ENCODE results near the gene DRD3.

DRD3 gene

DNA sequence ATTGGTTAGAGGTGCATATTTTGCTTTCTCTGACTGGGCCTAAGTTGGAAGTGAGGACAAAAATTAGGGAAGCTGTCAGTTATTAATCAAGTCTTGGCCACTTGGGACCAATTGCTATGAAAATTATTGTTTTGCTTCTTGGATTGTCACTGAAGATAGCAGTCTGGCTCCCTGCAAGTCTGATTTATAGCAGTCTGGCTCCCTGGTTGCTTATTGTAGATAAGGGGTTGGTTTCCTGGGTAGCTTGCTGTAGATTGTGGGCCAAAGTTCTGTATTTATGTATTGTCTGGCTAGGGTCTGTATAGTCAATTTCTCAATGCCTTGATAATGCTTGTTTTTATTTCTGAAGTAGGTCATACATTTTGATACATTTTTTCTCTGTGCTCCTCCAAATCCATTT lies 13.3 kb upstream of the DRD3 start (continued):
- TF ChIP-seq, protein P1, sequence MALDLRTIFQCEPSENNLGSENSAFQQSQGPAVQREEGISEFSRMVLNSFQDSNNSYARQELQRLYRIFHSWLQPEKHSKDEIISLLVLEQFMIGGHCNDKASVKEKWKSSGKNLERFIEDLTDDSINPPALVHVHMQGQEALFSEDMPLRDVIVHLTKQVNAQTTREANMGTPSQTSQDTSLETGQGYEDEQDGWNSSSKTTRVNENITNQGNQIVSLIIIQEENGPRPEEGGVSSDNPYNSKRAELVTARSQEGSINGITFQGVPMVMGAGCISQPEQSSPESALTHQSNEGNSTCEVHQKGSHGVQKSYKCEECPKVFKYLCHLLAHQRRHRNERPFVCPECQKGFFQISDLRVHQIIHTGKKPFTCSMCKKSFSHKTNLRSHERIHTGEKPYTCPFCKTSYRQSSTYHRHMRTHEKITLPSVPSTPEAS (tag by site-specific recombination; IDR thresholded peaks at IDR 0.05) = no peak

DNA sequence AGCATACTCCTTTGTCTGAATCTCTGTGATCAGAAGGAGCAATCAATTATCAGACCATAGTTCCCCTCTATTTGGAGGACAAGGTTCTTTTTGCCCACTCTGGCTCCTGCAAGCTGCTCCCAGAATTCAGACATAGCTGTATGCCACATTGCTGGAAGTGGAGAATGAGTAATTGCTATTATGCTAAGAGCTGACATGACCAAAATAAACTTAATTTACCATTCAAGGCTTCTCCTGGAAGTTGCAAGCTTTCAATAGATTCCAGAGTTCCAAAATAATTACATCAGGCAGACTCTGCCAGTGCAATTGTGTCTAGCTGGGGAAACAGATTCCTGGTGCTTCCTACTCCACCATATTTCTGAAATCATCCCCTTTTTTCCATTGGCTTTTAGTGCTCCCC lies 7.6 kb upstream of the DRD3 start:
- ChIA-PET CTCF (no interaction called here), POLR2A (no interaction called here)
- Histone ChIP-seq H3K4me1 (ENCODE audit: control insufficient read depth, insufficient read depth, low read length) (no peaks in the 10 kb centered on the region), H3K4me3 (ENCODE audit: low read depth, low read length) (no peak overlapping the region), H3K9me3 (ENCODE audit: control insufficient read depth, insufficient read depth, low read depth, low read length) (no peaks in the 10 kb centered on the region), H3K36me3 (ENCODE audit: control insufficient read depth in 2 of 2, insufficient read depth in 1 of 2, low read length in 2 of 2) (no peaks in the 10 kb centered on the region), H3K27ac (ENCODE audit: extremely low read depth, low read depth, low read length) (no peak overlapping the region)
- TF ChIP-seq, protein P2, sequence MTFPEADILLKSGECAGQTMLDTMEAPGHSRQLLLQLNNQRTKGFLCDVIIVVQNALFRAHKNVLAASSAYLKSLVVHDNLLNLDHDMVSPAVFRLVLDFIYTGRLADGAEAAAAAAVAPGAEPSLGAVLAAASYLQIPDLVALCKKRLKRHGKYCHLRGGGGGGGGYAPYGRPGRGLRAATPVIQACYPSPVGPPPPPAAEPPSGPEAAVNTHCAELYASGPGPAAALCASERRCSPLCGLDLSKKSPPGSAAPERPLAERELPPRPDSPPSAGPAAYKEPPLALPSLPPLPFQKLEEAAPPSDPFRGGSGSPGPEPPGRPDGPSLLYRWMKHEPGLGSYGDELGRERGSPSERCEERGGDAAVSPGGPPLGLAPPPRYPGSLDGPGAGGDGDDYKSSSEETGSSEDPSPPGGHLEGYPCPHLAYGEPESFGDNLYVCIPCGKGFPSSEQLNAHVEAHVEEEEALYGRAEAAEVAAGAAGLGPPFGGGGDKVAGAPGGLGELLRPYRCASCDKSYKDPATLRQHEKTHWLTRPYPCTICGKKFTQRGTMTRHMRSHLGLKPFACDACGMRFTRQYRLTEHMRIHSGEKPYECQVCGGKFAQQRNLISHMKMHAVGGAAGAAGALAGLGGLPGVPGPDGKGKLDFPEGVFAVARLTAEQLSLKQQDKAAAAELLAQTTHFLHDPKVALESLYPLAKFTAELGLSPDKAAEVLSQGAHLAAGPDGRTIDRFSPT (tag by site-specific recombination; IDR thresholded peaks at IDR 0.05) = no peak
- TF ChIP-seq, protein P3, sequence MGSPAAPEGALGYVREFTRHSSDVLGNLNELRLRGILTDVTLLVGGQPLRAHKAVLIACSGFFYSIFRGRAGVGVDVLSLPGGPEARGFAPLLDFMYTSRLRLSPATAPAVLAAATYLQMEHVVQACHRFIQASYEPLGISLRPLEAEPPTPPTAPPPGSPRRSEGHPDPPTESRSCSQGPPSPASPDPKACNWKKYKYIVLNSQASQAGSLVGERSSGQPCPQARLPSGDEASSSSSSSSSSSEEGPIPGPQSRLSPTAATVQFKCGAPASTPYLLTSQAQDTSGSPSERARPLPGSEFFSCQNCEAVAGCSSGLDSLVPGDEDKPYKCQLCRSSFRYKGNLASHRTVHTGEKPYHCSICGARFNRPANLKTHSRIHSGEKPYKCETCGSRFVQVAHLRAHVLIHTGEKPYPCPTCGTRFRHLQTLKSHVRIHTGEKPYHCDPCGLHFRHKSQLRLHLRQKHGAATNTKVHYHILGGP (tag by site-specific recombination; IDR thresholded peaks at IDR 0.05) = no peak
- TF ChIP-seq ZNF184 (tag by site-specific recombination; IDR thresholded peaks at IDR 0.05) (no peak), ZNF670 (tag by site-specific recombination; IDR thresholded peaks at IDR 0.05; ENCODE audit: low read depth) (no peak), ZBTB17 (tag by site-specific recombination; IDR thresholded peaks at IDR 0.05) (no peak), PRDM1 (tag by site-specific recombination; IDR thresholded peaks at IDR 0.05) (no peak)
- TF ChIP-seq, protein P4, sequence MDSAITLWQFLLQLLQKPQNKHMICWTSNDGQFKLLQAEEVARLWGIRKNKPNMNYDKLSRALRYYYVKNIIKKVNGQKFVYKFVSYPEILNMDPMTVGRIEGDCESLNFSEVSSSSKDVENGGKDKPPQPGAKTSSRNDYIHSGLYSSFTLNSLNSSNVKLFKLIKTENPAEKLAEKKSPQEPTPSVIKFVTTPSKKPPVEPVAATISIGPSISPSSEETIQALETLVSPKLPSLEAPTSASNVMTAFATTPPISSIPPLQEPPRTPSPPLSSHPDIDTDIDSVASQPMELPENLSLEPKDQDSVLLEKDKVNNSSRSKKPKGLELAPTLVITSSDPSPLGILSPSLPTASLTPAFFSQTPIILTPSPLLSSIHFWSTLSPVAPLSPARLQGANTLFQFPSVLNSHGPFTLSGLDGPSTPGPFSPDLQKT (IDR thresholded peaks at IDR 0.05; ENCODE audit: borderline replicate concordance, low read depth, low read length) = no peak
- TF ChIP-seq, protein P5, sequence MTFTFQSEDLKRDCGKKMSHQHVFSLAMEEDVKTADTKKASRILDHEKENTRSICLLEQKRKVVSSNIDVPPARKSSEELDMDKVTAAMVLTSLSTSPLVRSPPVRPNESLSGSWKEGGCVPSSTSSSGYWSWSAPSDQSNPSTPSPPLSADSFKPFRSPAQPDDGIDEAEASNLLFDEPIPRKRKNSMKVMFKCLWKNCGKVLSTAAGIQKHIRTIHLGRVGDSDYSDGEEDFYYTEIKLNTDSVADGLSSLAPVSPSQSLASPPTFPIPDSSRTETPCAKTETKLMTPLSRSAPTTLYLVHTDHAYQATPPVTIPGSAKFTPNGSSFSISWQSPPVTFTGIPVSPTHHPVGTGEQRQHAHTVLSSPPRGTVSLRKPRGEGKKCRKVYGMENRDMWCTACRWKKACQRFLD (tag by site-specific recombination; IDR thresholded peaks at IDR 0.05) = no peak
- TF ChIP-seq, protein P6, sequence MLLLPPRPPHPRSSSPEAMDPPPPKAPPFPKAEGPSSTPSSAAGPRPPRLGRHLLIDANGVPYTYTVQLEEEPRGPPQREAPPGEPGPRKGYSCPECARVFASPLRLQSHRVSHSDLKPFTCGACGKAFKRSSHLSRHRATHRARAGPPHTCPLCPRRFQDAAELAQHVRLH (tag by site-specific recombination; IDR thresholded peaks at IDR 0.05) = no peak
- TF ChIP-seq, protein P7, sequence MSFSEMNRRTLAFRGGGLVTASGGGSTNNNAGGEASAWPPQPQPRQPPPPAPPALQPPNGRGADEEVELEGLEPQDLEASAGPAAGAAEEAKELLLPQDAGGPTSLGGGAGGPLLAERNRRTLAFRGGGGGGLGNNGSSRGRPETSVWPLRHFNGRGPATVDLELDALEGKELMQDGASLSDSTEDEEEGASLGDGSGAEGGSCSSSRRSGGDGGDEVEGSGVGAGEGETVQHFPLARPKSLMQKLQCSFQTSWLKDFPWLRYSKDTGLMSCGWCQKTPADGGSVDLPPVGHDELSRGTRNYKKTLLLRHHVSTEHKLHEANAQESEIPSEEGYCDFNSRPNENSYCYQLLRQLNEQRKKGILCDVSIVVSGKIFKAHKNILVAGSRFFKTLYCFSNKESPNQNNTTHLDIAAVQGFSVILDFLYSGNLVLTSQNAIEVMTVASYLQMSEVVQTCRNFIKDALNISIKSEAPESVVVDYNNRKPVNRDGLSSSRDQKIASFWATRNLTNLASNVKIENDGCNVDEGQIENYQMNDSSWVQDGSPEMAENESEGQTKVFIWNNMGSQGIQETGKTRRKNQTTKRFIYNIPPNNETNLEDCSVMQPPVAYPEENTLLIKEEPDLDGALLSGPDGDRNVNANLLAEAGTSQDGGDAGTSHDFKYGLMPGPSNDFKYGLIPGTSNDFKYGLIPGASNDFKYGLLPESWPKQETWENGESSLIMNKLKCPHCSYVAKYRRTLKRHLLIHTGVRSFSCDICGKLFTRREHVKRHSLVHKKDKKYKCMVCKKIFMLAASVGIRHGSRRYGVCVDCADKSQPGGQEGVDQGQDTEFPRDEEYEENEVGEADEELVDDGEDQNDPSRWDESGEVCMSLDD (tag by site-specific recombination; IDR thresholded peaks at IDR 0.05) = no peak
- TF ChIP-seq, protein P8, sequence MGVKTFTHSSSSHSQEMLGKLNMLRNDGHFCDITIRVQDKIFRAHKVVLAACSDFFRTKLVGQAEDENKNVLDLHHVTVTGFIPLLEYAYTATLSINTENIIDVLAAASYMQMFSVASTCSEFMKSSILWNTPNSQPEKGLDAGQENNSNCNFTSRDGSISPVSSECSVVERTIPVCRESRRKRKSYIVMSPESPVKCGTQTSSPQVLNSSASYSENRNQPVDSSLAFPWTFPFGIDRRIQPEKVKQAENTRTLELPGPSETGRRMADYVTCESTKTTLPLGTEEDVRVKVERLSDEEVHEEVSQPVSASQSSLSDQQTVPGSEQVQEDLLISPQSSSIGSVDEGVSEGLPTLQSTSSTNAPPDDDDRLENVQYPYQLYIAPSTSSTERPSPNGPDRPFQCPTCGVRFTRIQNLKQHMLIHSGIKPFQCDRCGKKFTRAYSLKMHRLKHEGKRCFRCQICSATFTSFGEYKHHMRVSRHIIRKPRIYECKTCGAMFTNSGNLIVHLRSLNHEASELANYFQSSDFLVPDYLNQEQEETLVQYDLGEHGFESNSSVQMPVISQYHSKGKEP (tag by site-specific recombination; IDR thresholded peaks at IDR 0.05) = no peak
- TF ChIP-seq, protein P9, sequence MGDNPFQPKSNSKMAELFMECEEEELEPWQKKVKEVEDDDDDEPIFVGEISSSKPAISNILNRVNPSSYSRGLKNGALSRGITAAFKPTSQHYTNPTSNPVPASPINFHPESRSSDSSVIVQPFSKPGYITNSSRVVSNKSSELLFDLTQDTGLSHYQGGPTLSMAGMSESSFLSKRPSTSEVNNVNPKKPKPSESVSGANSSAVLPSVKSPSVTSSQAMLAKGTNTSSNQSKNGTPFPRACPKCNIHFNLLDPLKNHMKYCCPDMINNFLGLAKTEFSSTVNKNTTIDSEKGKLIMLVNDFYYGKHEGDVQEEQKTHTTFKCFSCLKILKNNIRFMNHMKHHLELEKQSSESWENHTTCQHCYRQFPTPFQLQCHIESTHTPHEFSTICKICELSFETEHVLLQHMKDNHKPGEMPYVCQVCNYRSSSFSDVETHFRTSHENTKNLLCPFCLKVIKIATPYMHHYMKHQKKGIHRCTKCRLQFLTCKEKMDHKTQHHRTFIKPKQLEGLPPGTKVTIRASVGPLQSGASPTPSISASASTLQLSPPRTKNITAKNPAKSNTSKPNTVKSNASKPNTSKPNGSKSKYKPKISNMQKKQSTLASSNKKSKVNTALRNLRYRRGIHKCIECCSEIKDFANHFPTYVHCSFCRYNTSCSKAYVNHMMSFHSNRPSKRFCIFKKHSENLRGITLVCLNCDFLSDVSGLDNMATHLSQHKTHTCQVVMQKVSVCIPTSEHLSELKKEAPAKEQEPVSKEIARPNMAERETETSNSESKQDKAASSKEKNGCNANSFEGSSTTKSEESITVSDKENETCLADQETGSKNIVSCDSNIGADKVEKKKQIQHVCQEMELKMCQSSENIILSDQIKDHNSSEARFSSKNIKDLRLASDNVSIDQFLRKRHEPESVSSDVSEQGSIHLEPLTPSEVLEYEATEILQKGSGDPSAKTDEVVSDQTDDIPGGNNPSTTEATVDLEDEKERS (tag by site-specific recombination; IDR thresholded peaks at IDR 0.05) = no peak
